ENCODE measurements around the gene TRIP4. TPM values are rescaled to one million over a fixed set of nuclear protein-coding genes. Genes with fewer than 3 reads are reported as not detected.

Gene TRIP4
- total RNA-seq, 4 donors from 2014 or later = 16.9 to 53.3 (median 23.9) TPM

GRCh38 chr15:64400583-64400982, 12.9 kb downstream of the TRIP4 start:
- TF ChIP-seq POLR2AphosphoS5 (IDR thresholded peaks at IDR 0.05) (no peak), POLR2A (IDR thresholded peaks at IDR 0.05) (no peak), EP300 (IDR thresholded peaks at IDR 0.05; ENCODE audit: low read depth) (no peak)
- TF ChIP-seq, protein P1, sequence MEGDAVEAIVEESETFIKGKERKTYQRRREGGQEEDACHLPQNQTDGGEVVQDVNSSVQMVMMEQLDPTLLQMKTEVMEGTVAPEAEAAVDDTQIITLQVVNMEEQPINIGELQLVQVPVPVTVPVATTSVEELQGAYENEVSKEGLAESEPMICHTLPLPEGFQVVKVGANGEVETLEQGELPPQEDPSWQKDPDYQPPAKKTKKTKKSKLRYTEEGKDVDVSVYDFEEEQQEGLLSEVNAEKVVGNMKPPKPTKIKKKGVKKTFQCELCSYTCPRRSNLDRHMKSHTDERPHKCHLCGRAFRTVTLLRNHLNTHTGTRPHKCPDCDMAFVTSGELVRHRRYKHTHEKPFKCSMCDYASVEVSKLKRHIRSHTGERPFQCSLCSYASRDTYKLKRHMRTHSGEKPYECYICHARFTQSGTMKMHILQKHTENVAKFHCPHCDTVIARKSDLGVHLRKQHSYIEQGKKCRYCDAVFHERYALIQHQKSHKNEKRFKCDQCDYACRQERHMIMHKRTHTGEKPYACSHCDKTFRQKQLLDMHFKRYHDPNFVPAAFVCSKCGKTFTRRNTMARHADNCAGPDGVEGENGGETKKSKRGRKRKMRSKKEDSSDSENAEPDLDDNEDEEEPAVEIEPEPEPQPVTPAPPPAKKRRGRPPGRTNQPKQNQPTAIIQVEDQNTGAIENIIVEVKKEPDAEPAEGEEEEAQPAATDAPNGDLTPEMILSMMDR (IDR thresholded peaks at IDR 0.05) = no peak
- Histone ChIP-seq H3K4me3 (no peak overlapping the region), H3K27ac (no peak overlapping the region), H3K4me1 (no peaks in the 10 kb centered on the region), H3K36me3 (peaks cover 0 to 79% (median 31%) of the 10 kb centered on the region in 4 donors), H3K9me3 (no peaks in the 10 kb centered on the region), H3K27me3 (no peaks in the 10 kb centered on the region)
- DNase-seq = no peak
- intact Hi-C loops (cut with DNase I; ENCODE audit: low total_unique reads) = no loop called here
- in situ Hi-C loops (cut with MboI; ENCODE audit: low pct_ligation_motif_present in 1 of 4, low pct_unique_long_range_greater_than_20kb in 1 of 4, low sequenced_read_pairs in 3 of 4) = loop anchor here in 1 of 4 donors (25.0 kb wide), 1 partner anchor 612 kb away; no protein-coding TSS in a partner anchor
- 92 to 96% methylated on average over 2 of the region's 2 CpGs for WGBS, 2 donors (ENCODE audit: low coverage in 1 of 2)

DNA sequence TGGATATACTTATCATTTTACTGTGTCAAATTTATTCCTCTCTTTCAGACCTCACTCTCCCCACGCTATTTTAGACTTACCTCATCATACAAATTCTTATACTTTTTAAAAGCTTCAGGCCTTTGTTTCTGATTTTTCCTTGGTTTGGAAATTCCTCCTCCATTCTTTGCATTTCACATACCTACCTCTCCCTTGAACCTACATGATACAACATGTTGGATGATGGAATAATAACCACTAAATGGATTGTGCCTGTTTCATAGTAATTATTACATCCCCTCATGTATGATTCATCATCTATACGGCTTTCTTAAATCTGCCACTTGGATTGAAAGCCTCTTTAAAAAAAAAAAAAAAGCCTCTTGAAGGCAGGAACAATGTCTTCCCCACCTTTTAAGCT, 24.6 kb downstream of the TRIP4 start:
- in situ Hi-C loops (cut with MboI; ENCODE audit: low pct_ligation_motif_present in 1 of 4, low pct_unique_long_range_greater_than_20kb in 1 of 4, low sequenced_read_pairs in 3 of 4) (loop anchor here in 1 of 4 donors (25.0 kb wide), 1 partner anchor 600 kb away; no protein-coding TSS in a partner anchor), intact Hi-C loops (cut with DNase I; ENCODE audit: low total_unique reads) (no loop called here)
- no peak overlapping the region for H3K4me3 ChIP-seq
- no peaks in the 10 kb centered on the region for H3K4me1 ChIP-seq
- H3K27me3 ChIP-seq = no peaks in the 10 kb centered on the region
- H3K27ac ChIP-seq = no peak overlapping the region
- peaks cover 0 to 62% (median 21%) of the 10 kb centered on the region in 4 donors for H3K36me3 ChIP-seq
- WGBS, 2 donors (ENCODE audit: low coverage in 1 of 2) = 85 to 87% methylated on average over 2 of the region's 2 CpGs
- TF ChIP-seq POLR2A (IDR thresholded peaks at IDR 0.05) = no peak
- TF ChIP-seq, protein P1 (IDR thresholded peaks at IDR 0.05) = no peak
- DNase-seq = no peak
- no peaks in the 10 kb centered on the region for H3K9me3 ChIP-seq

GRCh38 chr15:64422697-64423096, 35.1 kb downstream of the TRIP4 start:
- intact Hi-C loops (cut with DNase I; ENCODE audit: low total_unique reads) = no loop called here
- Histone ChIP-seq H3K27me3 (no peaks in the 10 kb centered on the region), H3K9me3 (no peaks in the 10 kb centered on the region), H3K4me3 (no peak overlapping the region), H3K36me3 (peaks cover 0 to 72% (median 27%) of the 10 kb centered on the region in 4 donors), H3K27ac (no peak overlapping the region), H3K4me1 (peaks cover 0 to 3% (median 0%) of the 10 kb centered on the region in 4 donors)
- in situ Hi-C loops (cut with MboI; ENCODE audit: low pct_ligation_motif_present in 1 of 4, low pct_unique_long_range_greater_than_20kb in 1 of 4, low sequenced_read_pairs in 3 of 4) = loop anchor here in 1 of 4 donors (25.0 kb wide), 1 partner anchor 590 kb away; no protein-coding TSS in a partner anchor
- 77 to 89% methylated on average over 2 of the region's 2 CpGs for WGBS, 2 donors (ENCODE audit: low coverage in 1 of 2)
- TF ChIP-seq POLR2AphosphoS5 (IDR thresholded peaks at IDR 0.05) (no peak), POLR2A (IDR thresholded peaks at IDR 0.05) (no peak), EP300 (IDR thresholded peaks at IDR 0.05; ENCODE audit: low read depth) (no peak)
- TF ChIP-seq, protein P1 (IDR thresholded peaks at IDR 0.05) = no peak
- DNase-seq = no peak

DNA sequence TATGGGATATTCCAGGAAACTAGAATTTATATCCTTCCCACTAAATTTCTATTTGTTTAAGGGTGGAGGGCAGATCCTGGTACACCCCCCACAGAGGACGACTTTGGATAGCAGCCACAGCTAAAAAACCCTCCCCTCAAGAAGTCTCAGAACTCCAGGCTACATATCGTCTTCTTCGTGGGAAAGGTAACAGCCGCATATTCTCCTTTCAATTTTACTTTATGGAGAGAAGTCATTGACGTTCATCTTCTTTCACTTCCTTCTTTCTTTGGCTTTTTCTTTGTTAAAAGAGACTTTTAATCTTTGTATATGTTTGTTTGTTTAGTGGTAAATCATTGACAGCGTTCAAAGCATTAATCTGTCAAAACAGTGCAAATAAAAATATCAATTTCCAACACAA, 36.3 kb downstream of the TRIP4 start:
- intact Hi-C loops (cut with DNase I; ENCODE audit: low total_unique reads) (no loop called here), in situ Hi-C loops (cut with MboI; ENCODE audit: low pct_ligation_motif_present in 1 of 4, low pct_unique_long_range_greater_than_20kb in 1 of 4, low sequenced_read_pairs in 3 of 4) (loop anchor here in 1 of 4 donors (25.0 kb wide), 1 partner anchor 588 kb away; no protein-coding TSS in a partner anchor)
- Histone ChIP-seq H3K4me1 (peaks cover 0 to 3% (median 0%) of the 10 kb centered on the region in 4 donors), H3K27ac (no peak overlapping the region), H3K36me3 (peaks cover 0 to 74% (median 22%) of the 10 kb centered on the region in 4 donors), H3K27me3 (no peaks in the 10 kb centered on the region), H3K9me3 (no peaks in the 10 kb centered on the region), H3K4me3 (no peak overlapping the region)
- TF ChIP-seq EP300 (IDR thresholded peaks at IDR 0.05; ENCODE audit: low read depth) (no peak), POLR2A (IDR thresholded peaks at IDR 0.05) (no peak), POLR2AphosphoS5 (IDR thresholded peaks at IDR 0.05) (no peak)
- TF ChIP-seq, protein P1 (IDR thresholded peaks at IDR 0.05) = no peak
- WGBS, 2 donors (ENCODE audit: low coverage in 1 of 2) = 65% methylated on average over 3 to 6 of the region's 6 CpGs
- DNase-seq = no peak

Data from transverse colon (tissue), 4 donors.